ENCODE measurements around the gene CELSR1. TPM values are rescaled to one million over a fixed set of nuclear protein-coding genes. Genes with fewer than 3 reads are reported as not detected.

CELSR1 gene
- total RNA-seq, 1 experiment from 2014 or later, result 19.6 TPM

- TF ChIP-seq TCF7L2 (IDR thresholded peaks at IDR 0.05; ENCODE audit: borderline replicate concordance, extremely low read depth, insufficient read depth, insufficient read length) (no peak), SP1 (IDR thresholded peaks at IDR 0.05; ENCODE audit: low read depth) (no peak)
Measured at GRCh38 chr22:46365166-46365624, 172.2 kb downstream of the CELSR1 start (continued).

- Histone ChIP-seq H3K4me2 (ENCODE audit: low read length) (no peak overlapping the region), H3K4me3 (replicated peaks in 1 of 2; ENCODE audit: low read depth in 1 of 2, low read length in 2 of 2) (no peak overlapping the region), H4K20me1 (ENCODE audit: insufficient read depth) (no peaks in the 10 kb centered on the region), H3K9me3 (ENCODE audit: control insufficient read depth in 1 of 2, insufficient read depth in 1 of 2, low read depth in 1 of 2, low read length in 2 of 2) (no peaks in the 10 kb centered on the region), H3K9me2 (ENCODE audit: insufficient read depth) (no peaks in the 10 kb centered on the region), H3K36me3 (ENCODE audit: control insufficient read depth in 1 of 2, insufficient read depth in 2 of 2, low read length in 2 of 2) (no peaks in the 10 kb centered on the region; a peak in 1 of 4 replicates), H3K27ac (ENCODE audit: low read depth, low read length) (no peak overlapping the region), H3K79me2 (ENCODE audit: insufficient read depth, low read length) (no peaks in the 10 kb centered on the region), H2AFZ (ENCODE audit: low read depth, low read length, poor library complexity, severe bottlenecking) (no peak overlapping the region), H3K9ac (ENCODE audit: low read length) (no peak overlapping the region), H3K27me3 (ENCODE audit: insufficient read depth, low read length) (no peaks in the 10 kb centered on the region), H3K4me1 (ENCODE audit: control insufficient read depth in 1 of 2, insufficient read depth in 2 of 2, low read length in 2 of 2) (peaks cover 0 to 9% of the 10 kb centered on the region in 2 experiments; a peak in 2 of 4 replicates)
- ChIA-PET POLR2A (no interaction called here), CTCF (no interaction called here), RAD21 (ENCODE audit: low non-redundant PET in 1 of 2, low total read pairs in 2 of 2, uncharacterized antibody in 2 of 2, unreplicated experiment in 2 of 2) (no interaction called here)
- DNase-seq (ENCODE audit: low read depth, low spot score) (no peak), ATAC-seq (no peak)
- BruUV-seq (replicated peaks), result no TSS peak
- intact Hi-C loops (cut with micrococcal nuclease), result no loop called here
- no peak for TF ChIP-seq RAD21 (IDR thresholded peaks at IDR 0.05; ENCODE audit: low read depth)
- TF ChIP-seq TCF7L2 (IDR thresholded peaks at IDR 0.05; ENCODE audit: borderline replicate concordance, extremely low read depth, insufficient read depth, insufficient read length), result no peak
- TF ChIP-seq, protein P1, sequence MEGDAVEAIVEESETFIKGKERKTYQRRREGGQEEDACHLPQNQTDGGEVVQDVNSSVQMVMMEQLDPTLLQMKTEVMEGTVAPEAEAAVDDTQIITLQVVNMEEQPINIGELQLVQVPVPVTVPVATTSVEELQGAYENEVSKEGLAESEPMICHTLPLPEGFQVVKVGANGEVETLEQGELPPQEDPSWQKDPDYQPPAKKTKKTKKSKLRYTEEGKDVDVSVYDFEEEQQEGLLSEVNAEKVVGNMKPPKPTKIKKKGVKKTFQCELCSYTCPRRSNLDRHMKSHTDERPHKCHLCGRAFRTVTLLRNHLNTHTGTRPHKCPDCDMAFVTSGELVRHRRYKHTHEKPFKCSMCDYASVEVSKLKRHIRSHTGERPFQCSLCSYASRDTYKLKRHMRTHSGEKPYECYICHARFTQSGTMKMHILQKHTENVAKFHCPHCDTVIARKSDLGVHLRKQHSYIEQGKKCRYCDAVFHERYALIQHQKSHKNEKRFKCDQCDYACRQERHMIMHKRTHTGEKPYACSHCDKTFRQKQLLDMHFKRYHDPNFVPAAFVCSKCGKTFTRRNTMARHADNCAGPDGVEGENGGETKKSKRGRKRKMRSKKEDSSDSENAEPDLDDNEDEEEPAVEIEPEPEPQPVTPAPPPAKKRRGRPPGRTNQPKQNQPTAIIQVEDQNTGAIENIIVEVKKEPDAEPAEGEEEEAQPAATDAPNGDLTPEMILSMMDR (IDR thresholded peaks at IDR 0.05 in 2 of 3, conservative IDR thresholded peaks at IDR 0.05 in 1 of 3; ENCODE audit: borderline replicate concordance in 1 of 3, insufficient read depth in 1 of 3, low read depth in 2 of 3, low read length in 2 of 3), result no peak
- no peak for TF ChIP-seq ZNF274 (IDR thresholded peaks at IDR 0.05; ENCODE audit: low read depth, low read length)
- TF ChIP-seq POLR2AphosphoS5 (IDR thresholded peaks at IDR 0.05; ENCODE audit: low read depth, low read length), result no peak
- no peak for TF ChIP-seq EGR1 (IDR thresholded peaks at IDR 0.05; ENCODE audit: low read depth)
- TF ChIP-seq, protein P2, sequence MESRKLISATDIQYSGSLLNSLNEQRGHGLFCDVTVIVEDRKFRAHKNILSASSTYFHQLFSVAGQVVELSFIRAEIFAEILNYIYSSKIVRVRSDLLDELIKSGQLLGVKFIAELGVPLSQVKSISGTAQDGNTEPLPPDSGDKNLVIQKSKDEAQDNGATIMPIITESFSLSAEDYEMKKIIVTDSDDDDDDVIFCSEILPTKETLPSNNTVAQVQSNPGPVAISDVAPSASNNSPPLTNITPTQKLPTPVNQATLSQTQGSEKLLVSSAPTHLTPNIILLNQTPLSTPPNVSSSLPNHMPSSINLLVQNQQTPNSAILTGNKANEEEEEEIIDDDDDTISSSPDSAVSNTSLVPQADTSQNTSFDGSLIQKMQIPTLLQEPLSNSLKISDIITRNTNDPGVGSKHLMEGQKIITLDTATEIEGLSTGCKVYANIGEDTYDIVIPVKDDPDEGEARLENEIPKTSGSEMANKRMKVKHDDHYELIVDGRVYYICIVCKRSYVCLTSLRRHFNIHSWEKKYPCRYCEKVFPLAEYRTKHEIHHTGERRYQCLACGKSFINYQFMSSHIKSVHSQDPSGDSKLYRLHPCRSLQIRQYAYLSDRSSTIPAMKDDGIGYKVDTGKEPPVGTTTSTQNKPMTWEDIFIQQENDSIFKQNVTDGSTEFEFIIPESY (IDR thresholded peaks at IDR 0.05; ENCODE audit: extremely low read depth, insufficient replicate concordance, low read length), result no peak
- TF ChIP-seq, protein P3, sequence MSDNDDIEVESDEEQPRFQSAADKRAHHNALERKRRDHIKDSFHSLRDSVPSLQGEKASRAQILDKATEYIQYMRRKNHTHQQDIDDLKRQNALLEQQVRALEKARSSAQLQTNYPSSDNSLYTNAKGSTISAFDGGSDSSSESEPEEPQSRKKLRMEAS (IDR thresholded peaks at IDR 0.05), result no peak
- TF ChIP-seq SIN3A (IDR thresholded peaks at IDR 0.05; ENCODE audit: low read depth), result no peak
- no peak for TF ChIP-seq ELF1 (IDR thresholded peaks at IDR 0.05; ENCODE audit: borderline replicate concordance, low read depth)
- TF ChIP-seq JUND (IDR thresholded peaks at IDR 0.05), result no peak
- TF ChIP-seq EZH2phosphoT487 (IDR thresholded peaks at IDR 0.05; ENCODE audit: borderline replicate concordance), result no peak
- no peak for TF ChIP-seq YY1 (IDR thresholded peaks at IDR 0.05; ENCODE audit: extremely low read depth, insufficient replicate concordance, low read depth, low read length)
- TF ChIP-seq CEBPB (IDR thresholded peaks at IDR 0.05; ENCODE audit: low read depth), result no peak
- TF ChIP-seq EZH2 (IDR thresholded peaks at IDR 0.05), result no peak
- no peak for TF ChIP-seq POLR2A (IDR thresholded peaks at IDR 0.05; ENCODE audit: borderline replicate concordance, extremely low read depth, insufficient read depth, insufficient read length)
- TF ChIP-seq, protein P4, sequence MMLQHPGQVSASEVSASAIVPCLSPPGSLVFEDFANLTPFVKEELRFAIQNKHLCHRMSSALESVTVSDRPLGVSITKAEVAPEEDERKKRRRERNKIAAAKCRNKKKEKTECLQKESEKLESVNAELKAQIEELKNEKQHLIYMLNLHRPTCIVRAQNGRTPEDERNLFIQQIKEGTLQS (IDR thresholded peaks at IDR 0.05), result no peak
- TF ChIP-seq ZFX (IDR thresholded peaks at IDR 0.05), result no peak
Measured at GRCh38 chr22:46364341-46365165, 172.9 kb downstream of the CELSR1 start.
